Measurements from ENCODE around the gene PEX13. TPM values are rescaled to one million over a fixed set of nuclear protein-coding genes. Genes with fewer than 3 reads are reported as not detected.
"Not testable (repeated sequence)": the region's sequence is repeated elsewhere in the genome, so short reads cannot be mapped to it uniquely, and the experiment has no call there.

The PEX13 gene, protein sequence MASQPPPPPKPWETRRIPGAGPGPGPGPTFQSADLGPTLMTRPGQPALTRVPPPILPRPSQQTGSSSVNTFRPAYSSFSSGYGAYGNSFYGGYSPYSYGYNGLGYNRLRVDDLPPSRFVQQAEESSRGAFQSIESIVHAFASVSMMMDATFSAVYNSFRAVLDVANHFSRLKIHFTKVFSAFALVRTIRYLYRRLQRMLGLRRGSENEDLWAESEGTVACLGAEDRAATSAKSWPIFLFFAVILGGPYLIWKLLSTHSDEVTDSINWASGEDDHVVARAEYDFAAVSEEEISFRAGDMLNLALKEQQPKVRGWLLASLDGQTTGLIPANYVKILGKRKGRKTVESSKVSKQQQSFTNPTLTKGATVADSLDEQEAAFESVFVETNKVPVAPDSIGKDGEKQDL
- total RNA-seq (2014; rRNA removed; shearing (Covaris generic)): 19.1 and 25.1 TPM in 2 replicates
- polyA plus RNA-seq (2015; cell fraction: cytosol; rRNA removed): 32.8 and 35.3 TPM in 2 replicates
- 16.1 and 20.2 TPM in 2 replicates for polyA plus RNA-seq (2015; cell fraction: nucleus; rRNA removed)

DNA sequence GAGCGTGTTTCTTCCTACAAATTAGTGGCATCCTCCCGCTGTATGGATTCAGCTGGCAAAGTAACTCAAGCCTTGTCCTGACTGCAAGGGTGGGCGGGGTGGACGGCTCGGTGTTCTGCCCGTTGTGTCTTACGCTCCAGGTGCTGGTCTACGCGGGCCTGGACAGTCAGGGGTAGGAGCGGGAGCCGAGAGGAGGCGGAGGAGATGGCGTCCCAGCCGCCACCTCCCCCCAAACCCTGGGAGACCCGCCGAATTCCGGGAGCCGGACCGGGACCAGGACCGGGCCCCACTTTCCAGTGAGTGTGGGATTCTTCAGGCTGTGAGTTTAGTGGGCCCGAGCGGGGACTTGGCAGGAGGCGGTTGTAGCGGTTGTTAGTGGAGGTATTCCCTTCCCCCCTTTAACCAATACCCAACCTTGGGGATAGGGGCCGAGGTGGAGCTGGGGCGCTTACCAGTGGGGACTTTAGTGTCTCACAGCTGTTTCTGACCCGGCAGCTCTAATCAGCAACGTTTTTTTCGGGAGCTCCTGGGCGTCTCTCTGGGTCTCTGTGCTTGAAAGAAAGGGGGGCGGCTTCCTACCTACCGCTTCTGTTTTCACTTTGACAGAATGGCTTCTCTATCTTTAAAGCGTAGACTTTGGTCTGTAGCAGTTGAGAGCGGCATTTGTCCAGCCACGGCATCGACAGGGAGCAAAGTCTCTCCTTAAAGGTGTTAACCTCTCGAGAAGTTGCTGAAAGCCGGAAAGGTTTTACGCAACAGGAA, at the start of gene PEX13, which contains the start of gene PUS10:
Gene PEX13 (plus strand): TSS at position 165 of the 762 bp plus-strand sequence. CDS start 40 bp downstream, at position 205.
Gene PUS10 (minus strand): TSS at position 700 of the 762 bp plus-strand sequence. CDS start 6,365 bp downstream, outside the sequence.
- DNase-seq (ENCODE audit: low read depth): peak; percentile 78

DNA sequence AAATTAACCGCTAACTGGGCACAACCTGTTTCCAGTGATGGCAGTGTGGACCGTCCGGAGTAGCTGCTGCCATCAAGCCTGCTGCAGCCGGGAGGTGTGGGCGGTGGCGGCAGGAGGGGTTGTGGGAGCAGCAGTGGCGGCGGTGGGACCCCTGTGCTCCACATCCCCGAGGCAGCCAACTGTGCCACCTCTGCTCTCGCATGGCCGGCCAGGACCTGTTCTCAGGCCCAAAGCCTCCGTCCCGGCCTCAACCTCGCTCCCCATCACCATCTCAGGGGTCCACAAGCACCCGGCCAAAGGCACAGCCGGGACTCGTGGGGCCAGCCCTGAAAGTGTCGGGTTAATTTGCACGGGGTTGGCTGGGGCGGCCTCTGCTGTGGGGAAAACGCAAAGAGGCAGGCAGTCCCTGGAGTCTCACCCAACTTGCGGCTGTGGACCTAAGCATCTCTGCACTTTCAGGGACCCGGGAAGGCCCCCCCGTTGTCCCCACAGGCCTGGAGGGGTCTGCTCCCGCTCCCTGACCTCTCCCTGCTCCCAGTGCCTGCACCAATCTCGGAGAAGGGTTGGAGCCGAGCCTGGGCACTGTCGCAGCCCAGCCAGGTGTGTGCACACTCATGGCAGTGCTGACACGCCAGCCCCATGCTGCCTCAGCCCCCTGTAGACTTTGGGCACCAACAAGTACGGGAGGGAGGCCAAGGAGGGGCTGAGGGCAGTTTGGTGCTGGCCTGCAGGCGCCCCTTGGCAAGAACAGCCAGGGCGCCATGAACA, 44.4 kb upstream of the PEX13 start:
- no peak for DNase-seq (ENCODE audit: low read depth)

DNA sequence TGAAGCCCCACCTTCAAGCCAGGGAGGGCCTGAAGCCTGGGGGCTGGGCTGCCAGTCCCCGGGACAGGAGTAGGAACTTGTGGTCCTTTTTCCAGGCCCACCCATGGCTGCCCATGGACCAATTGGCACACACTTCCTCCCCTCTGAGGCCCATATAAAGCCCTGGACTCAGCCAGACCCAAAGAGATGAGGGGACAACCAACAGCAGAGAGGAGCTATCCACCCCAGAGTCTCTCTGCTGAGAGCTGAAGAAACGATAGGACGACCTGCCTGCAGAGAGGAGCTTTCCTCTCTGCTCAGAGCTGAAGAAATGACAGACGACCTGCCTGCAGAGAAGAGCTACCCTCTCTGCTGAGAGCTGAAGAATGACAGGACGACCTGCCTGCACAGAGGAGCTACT, 43.8 kb upstream of the PEX13 start:
- no peak for DNase-seq (ENCODE audit: low read depth)

DNA sequence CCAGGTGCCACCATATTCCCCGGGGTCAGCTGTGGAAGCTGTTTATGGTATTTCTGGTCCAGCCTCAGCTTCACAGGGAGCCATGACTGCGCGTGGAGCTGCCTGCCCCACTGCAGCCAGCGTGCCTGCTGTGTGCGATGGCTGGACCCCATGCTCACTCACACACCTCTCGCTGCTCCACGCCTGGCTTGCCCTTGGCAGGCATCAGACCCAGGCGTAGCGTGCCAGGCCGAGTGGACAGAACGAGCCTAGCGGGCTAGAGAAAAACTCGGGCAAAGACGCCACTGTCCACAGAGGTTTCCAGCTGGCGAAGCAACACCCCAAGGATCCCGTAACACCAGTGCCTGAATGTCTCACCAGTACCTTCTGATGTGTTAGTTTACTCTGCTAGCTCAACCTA, 42.9 kb upstream of the PEX13 start:
- DNase-seq (ENCODE audit: low read depth): no peak

DNA sequence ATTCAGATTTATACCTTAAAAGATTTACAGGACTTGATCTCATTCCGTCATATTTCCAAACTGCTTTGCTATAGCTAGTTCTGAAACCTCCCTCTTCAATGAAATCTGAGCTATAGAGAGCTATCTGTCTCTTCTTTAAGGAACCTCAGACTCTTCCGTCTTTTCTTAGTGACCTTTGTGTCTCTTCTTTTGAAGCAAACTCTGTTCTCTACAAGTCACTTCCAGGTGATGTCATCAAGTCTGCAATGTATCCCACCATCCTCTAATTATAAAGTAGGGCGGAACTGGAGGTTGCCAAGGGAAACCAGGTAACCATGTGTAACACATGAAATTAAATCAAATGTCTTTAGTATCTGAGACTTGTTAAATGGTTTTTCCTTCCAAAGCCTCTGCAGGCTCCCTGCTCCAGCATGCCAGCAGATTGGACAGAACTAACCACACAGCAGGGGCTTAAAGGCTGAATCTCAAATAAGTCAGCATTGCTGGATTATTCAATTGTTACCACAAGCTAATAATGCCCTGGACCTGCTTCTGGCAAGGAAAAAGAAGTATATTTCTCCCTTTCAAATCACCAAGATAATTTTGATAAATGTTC, 41.2 kb upstream of the PEX13 start:
- DNase-seq (ENCODE audit: low read depth): no peak

DNA sequence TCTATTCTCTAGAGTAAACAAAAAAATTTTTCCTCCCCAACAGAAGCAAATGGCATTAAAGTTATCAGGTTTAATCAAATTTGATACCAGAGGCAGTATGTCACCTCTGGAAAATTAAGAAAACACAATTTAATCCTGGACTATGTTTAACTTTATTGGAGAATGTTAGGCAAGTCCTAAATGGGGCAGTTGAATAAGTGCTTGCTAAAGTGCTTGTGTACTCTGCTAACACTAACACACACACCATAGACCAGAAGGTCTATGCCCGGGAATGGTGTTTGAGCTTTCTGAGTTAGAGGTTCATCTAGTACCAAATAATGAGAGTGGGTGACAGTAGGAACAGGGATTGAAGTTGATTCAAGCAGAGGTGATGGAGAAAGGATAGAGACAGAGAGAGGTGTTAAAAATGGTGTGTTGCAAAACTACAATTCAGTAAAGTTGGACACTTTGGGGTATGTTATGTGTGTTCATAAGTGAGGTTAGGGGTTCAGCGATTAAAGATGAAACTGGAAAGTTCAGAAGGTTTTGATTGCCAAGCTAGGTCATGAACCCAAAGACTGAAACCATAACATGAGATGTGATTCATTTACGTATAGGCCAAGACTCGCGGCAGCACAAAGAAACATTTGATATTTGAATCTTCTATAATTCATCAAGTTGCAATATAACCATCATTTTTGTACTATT, 40.5 kb upstream of the PEX13 start:
- DNase-seq (ENCODE audit: low read depth): no peak

DNA sequence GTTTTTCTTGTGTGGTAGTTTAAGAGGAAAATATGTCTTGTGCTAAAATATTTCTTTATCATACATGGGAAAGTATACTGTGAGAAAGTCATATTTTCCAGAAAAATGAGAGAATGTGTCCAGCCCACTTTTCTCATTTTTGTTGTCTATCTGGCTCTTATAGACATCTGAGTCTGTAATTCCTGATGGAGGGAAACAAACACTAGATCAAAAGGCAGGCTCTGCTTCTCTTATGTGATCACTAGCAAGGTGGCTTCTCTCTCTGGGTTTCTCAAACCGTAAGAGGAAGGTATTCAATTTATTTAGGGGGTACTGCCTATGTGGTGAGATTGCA, 40.0 kb upstream of the PEX13 start:
- no peak for DNase-seq (ENCODE audit: low read depth)

DNA sequence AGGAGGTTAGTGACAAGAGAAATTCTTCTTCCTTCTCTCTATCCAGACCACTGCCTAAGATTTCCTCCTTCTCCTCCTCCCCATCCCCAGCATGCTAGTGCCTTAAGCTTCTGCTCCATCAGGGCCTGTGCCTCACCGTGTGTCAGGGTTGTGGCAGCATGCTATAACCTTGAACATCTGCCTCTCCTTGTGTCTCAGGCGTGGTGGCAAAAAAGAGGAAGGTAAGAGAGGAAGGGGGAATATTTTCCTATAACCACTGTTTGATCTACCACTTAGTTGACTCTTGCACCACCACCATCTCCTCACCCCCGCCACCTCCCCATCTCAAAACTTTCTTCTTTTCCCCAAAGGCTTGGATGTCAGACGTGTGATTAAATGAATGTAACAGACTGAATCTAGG, 38.3 kb upstream of the PEX13 start:
- DNase-seq (ENCODE audit: low read depth): no peak

DNA sequence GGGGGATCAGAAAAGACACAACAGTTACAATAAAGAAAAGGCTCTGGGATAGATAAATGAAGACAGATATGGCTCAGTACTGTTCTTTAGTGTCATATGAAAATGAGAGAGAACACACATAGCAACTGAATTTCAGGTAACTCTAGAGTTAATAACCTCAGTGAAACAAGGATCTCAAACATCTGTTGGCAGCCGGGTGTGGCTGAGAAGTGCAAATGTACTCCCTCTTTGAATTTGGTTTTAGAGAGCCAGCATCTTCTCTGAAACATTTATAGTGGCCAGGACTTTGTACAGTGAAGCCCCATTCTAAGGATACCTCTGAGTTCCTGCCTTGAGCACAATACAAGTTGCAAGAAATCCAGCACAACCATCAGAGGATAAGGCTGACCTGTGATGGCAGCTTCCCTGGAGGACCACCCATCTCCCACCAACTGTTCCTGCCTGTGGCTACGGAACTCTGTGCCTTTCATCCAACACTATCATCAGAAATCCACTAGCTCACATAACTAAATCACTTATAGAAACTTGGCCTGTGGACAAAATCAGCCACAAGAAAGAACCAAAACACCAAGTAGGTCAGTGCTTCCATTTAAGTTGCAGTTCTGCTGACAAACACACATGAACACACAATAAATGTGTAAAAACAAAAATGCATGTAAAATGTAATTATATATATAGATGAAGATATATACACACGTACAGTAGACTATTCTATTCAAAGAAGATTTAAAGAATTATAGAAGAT, 37.3 kb upstream of the PEX13 start:
- DNase-seq (ENCODE audit: low read depth): no peak

DNA sequence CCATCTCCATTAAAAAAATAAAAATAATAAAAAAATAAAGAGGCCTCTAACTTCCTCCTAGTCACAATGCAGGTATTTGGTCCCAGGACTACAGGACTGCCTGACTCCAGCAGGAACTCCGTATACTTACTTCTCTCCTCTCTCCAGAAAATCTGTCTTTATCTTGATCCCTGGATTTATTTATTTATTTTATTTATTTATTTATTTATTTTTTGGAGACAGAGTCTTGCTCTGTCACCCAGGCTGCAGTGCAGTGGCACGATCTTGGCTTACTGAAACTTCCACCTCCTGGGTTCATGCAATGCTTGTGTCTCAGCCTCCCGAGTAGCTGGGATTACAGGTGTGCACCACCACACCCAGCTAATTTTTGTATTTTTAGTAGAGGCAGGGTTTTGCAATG, 35.5 kb upstream of the PEX13 start:
- not testable (repeated sequence) for DNase-seq (ENCODE audit: low read depth)

DNA sequence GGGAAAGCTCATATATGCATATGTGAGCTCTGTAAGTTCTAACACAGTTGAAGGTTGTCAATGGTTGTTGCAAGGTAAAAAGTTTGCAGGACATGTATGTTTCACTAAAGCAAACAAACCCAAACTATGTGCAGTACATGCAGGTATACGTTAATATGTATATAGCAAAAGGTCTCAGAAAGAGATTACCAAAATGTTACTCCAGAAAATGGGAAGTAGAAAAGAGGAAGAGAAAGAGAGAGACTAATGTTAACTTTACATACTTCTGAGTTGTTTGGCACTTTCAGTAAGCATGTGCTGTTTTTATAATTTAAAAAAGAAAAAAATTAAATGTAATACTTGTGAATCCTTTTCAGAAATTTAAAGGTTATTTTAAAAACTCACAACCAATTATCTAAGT, 32.8 kb upstream of the PEX13 start:
- no peak for DNase-seq (ENCODE audit: low read depth)

DNA sequence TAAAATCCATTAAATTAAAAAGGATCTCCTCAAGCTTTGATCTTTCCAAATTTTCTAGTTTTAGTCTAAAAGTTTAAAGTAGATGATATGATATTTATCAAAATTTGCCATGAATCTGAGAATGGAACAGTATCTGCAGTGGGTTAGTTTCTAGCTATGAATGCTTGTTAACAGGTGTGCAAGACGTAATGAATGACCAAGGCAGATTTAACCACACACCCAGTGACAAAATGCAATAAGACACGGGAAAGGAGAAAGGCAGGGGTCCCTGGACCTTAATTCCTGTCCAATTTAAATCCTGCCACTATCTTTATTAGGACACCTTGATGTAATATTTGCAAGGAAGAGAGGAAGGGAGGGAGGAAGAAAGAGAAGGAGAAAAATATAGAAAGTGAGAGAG, 30.5 kb upstream of the PEX13 start:
- DNase-seq (ENCODE audit: low read depth): no peak

DNA sequence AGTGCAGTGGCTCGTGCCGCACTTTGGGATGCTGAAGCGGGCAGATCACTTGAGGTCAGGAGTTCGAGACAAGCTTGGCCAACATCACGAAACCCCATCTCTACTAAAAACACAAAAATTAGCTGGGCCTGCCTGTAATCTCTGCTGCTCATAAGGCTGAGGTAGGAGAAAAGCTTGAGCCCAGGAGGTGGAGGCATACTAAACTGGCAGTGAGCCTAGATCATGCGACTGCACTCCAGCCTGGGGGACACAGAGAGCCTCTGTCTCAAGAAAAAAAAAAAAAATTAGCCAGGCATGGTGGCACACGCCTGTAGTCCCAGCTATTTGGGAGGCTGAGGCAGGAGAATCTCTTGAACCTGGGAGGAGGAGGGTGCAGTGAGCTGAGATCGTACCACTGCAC, 29.9 kb upstream of the PEX13 start:
- DNase-seq (ENCODE audit: low read depth): not testable (repeated sequence)

DNA sequence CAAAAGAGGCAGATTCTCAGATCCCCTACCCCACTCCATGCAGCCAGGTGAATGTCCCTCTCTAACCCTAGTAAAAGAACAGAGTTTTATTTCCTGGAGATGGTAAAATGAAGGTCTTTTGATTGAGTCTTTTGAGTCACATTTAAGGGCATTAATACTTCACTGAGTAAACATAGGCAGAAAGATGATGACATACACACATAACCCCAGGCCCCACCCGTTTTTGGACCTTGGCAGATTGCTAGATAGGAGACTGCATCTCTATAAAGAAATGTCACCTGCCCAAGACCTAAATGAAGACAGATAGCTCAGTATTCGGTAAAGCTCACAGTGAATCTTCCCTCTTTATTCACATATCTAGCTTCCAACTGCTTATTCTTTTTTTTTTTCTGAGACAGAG, 28.3 kb upstream of the PEX13 start:
- no peak for DNase-seq (ENCODE audit: low read depth)

DNA sequence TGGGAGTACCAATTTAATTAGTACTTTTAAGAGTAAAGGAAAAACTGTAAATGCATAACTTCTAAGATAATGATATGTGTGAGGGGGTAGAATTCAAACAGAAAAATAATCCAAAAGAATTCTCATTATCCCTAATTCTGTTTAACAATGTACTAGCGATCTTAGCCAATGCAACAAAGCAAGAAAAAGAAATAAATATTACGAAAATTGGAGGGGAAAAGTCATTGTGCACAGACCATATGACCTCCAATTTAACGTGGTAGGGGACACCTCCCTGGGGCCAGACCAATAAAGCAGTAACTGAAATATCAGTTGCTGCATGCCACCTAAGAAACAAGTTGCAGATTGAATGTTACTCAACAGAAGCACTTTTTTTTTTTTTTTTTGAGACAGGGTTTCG, 25.9 kb upstream of the PEX13 start:
- no peak for DNase-seq (ENCODE audit: low read depth)

DNA sequence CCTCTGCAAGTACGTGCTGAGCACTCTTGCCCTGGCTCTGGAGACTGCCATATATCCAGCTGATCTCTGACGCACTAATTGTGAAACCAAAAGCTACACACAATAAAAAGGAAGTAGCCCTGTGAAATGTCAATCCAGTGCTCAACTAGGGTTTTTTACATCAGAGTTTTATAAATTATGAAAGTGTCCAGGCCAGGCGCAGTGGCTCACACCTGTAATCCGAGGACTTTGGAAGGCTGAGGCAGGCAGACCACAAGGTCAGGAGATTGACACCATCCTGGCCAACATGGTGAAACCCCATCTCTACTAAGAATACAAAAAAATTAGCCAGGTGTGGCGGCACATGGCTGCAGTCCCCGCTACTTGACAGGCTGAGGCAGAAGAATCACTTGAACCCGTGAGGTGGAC, 24.5 kb upstream of the PEX13 start:
- DNase-seq (ENCODE audit: low read depth): no peak

DNA sequence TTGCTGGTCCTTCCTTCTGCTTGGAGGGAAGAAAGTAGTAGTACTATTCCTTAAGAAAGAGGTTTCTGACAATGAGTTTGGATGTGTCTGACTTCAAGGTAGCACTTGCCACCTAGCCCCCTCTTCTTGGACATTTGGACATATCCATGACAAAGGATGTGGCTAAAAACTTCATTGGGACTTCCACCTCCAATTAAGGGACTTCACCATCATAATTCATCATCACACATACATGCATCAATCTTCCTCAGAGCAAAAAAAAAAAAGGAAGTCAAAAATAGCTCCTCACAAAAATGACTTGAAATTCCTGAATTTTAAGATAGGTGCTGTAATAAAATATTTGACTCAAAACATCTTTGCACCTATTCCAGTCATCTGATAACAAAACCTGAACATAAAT, 23.4 kb upstream of the PEX13 start:
- DNase-seq (ENCODE audit: low read depth): no peak

DNA sequence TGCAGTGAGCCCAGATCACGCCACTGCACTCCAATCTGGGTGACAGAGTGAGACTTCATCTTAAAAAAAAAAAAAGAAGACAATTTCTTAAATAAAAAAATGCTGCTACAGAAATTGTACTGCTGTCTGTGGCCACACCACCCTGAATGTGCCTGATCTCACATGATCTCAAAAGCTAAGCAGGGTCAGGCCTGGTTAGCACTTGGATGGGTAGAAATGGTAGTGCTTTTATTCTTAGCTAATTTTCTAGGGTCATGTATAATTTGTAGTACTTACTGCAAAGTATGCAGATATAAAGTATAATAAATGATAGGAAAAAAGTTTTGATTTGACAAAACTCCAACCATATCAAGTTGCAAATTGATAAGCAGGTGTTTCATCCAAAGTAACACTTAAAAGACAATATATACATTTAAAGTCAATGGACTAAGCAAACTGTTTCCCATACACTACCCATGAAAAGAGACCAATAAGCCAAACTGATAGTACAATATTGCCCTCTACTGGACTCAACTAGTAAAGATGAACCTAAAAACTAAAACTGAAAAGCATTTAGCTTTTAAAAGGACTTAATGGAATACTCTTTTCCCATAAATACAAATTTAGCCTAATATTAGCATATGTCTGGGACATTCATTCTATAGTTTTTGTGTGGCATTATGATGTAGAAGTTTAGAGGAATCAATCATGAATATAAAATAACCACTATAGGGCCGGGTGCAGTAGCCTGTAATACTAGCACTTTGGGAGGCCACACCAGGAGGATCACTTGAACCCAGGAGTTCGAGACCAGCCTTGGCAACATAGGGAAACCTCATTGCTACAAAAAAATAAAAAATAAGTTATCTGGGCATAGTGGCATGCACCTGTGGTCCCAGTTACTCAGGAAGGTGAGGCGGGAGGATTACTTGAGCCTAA, 18.6 kb upstream of the PEX13 start:
- peak; percentile 37 for DNase-seq (ENCODE audit: low read depth)

DNA sequence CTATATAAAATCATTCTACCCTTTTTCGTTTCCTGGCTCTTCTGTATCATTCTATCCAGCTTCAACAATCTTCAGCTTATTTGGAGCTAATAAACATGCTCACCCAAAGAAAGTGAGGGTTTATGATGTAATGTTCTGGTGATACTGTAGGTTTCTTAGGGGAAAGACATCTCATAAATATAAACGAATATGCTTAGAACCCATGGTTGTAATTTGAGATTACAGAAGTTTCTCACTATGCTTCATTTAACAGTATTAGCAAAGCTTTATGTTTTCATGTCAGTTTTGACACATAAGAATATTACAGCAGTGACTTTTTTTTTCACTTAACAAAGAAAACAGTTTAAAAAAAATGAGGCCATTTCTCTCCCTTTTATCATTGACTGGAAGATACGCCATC, 11.8 kb upstream of the PEX13 start:
- no peak for DNase-seq (ENCODE audit: low read depth)

All from HT1080 (cell line).